Omental fat pad (tissue), 4 donors: ENCODE measurements around the gene DNM1. TPM values are rescaled to one million over a fixed set of nuclear protein-coding genes. Genes with fewer than 3 reads are reported as not detected.
"Not testable (repeated sequence)": the region's sequence is repeated elsewhere in the genome, so short reads cannot be mapped to it uniquely, and the experiment has no call there.

Experiments
- ATAC-seq: fragments of 150-250 bp; one replicate; pipeline ENCODE4 v1.9.1; 2016; ENCODE audit warnings: mild to moderate bottlenecking, moderate library complexity; ENCODE audit not compliant: low FRiP score
- DNase-seq: peaks from one replicate; pipeline ENCODE4 v3.0.0-alpha.2; 2019; ENCODE audit warnings: low spot score
- CTCF ChIP-seq, 3 donors: fragments of 450-650 bp; IDR thresholded peaks; one replicate each; pipeline ENCODE4 v1.5.1; 2016 to 2017; ENCODE audit warnings: antibody characterized with exemption in 3 of 3, mild to moderate bottlenecking in 3 of 3, moderate library complexity in 2 of 3
- total RNA-seq, 4 donors: library from RNA; depleted of rRNA; stranded (reverse); fragments of >200 nt; gene quantifications; one replicate each; pipeline ENCODE4 v1.1.0, GENCODE V29; 2016

The DNM1 gene
- total RNA-seq, 4 donors from 2014 or later, result 4.0 to 60.5 (median 20.0) TPM

DNA sequence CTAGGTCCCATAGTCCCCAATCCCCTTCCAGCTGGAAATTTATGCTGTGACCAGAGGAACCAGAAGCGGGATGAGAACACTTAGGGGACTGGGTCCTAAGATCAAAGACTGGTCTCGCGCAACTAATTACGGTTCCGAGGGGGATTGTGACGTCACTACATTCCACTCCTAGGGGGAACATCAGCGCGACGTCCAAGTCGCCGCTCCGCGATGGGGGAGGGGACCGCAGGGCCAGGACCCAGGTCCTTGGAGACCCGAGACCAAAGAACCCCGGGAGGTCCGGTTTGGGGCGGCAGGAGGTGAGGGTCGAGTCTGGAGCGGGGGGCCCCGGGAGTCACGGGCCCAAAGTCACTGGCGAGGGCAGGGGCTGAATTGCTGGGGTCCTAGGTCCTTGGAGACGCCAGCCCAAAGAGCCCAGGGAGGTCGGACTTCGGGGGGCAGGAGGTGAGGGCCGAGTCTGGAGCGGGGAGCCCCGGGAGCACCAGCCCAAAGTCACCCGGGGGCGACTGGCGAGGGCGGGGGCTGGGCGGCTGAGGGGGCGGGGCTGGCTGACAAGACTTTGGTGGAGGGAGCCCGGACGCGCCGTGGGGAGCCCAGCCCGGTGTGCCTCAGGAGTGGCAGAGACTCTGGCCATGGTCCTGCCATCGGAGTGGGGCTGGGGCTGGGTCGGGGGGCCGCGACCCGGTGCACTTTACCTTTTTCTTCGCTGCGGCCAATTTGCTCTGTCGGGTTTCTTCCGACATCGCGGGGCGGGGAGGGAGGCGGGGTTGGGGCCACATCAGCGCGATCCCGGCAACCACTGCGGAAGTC is 72.2 kb downstream of the DNM1 start, which contains the start of gene GOLGA2:
Gene GOLGA2, minus strand, starts transcription at position 810 of the 810 bp plus-strand sequence. Its CDS starts 31 bp downstream, at position 779.
- no peak for TF ChIP-seq CTCF (IDR thresholded peaks at IDR 0.05)
- no peak for DNase-seq
- ATAC-seq, result peak; percentile 72

- peak; percentile 98 for ATAC-seq
- no peak for TF ChIP-seq CTCF (IDR thresholded peaks at IDR 0.05)
Measured at GRCh38 chr9:128276008-128276573, 72.9 kb downstream of the DNM1 start, which contains the start of gene SWI5. SWI5 (plus strand) TSS chr9:128276276.

GRCh38 chr9:128276574-128277270 is 73.5 kb downstream of the DNM1 start:
- no peak for TF ChIP-seq CTCF (IDR thresholded peaks at IDR 0.05)
- ATAC-seq, result peak; percentile 34
- no peak for DNase-seq

More at GRCh38 chr9:128276008-128276573, 72.9 kb downstream of the DNM1 start, which contains the start of gene SWI5:
- DNase-seq, result peak; percentile 99

- not testable (repeated sequence) for ATAC-seq, DNase-seq
Measured at GRCh38 chr9:128279088-128280073, 76.2 kb downstream of the DNM1 start.

DNA sequence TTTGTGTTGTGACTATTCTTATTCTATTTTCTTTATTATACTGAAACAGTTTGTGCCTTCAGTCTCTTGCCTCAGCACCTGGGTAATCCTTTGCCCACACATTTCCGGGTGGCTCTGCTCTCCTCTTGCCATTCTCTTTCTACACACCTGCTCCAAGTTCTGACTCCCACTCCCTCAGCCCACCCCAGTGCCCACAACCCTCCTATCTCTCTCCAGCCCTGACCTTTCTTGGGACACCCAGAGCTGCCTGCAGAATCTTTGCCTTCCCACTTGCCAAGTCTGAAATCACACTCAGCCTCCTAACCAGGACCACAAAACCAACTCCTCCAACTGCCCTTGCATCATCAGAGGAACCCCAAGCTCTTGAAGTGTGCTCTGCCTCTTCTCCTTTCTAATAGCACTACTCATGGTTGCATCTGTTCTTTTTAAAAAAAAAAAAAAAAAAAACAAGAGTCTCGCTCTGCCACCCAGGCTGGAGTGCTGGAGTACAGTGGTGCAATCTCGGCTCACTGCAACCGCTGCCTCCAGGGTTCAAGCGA is 77.0 kb downstream of the DNM1 start:
- DNase-seq (no peak), ATAC-seq (no peak)
- TF ChIP-seq CTCF (IDR thresholded peaks at IDR 0.05), result no peak

- no peak for TF ChIP-seq CTCF (IDR thresholded peaks at IDR 0.05)
- ATAC-seq, result no peak
- no peak for DNase-seq
Measured at GRCh38 chr9:128282500-128282899, 79.3 kb downstream of the DNM1 start.
